Measurements from ENCODE around the gene NEDD4L.

- TF ChIP-seq EZH2 (IDR thresholded peaks at IDR 0.05; ENCODE audit: low read depth): no peak
- no peak for TF ChIP-seq CTCF (conservative IDR thresholded peaks at IDR 0.05)
Observed at GRCh38 chr18:58045242-58046092, 1.4 kb downstream of the NEDD4L start.

All from PC-9 (cell line).